ENCODE measurements around the gene WASF3. TPM values are rescaled to one million over a fixed set of nuclear protein-coding genes. Genes with fewer than 3 reads are reported as not detected.

Gene WASF3
- total RNA-seq, 4 donors from 2014 or later = 5.4 to 11.6 (median 7.6) TPM

- in situ Hi-C loops (cut with MboI; ENCODE audit: low sequenced_read_pairs in 4 of 4) = no loop called here
- no peak for ATAC-seq
- intact Hi-C loops (cut with DNase I; ENCODE audit: low total_unique reads) = no loop called here
Observed at GRCh38 chr13:26616126-26616525, 58.6 kb downstream of the WASF3 start.

GRCh38 chr13:26618726-26619125, 61.2 kb downstream of the WASF3 start:
- in situ Hi-C loops (cut with MboI; ENCODE audit: low sequenced_read_pairs in 4 of 4) = no loop called here
- no peak overlapping the region for H3K27ac ChIP-seq
- no peaks in the 10 kb centered on the region for H3K9me3 ChIP-seq
- no peaks in the 10 kb centered on the region for H3K4me1 ChIP-seq
- ATAC-seq (no peak), DNase-seq (no peak)
- H3K27me3 ChIP-seq = no peaks in the 10 kb centered on the region
- TF ChIP-seq POLR2A (IDR thresholded peaks at IDR 0.05) (no peak), CTCF (IDR thresholded peaks at IDR 0.05 in 4 of 5, conservative IDR thresholded peaks at IDR 0.05 in 1 of 5) (no peak)
- H3K36me3 ChIP-seq = no peaks in the 10 kb centered on the region
- intact Hi-C loops (cut with DNase I; ENCODE audit: low total_unique reads) = no loop called here
- H3K4me3 ChIP-seq = no peak overlapping the region

More at GRCh38 chr13:26616126-26616525, 58.6 kb downstream of the WASF3 start:
- H3K4me1 ChIP-seq = no peaks in the 10 kb centered on the region
- TF ChIP-seq CTCF (IDR thresholded peaks at IDR 0.05 in 4 of 5, conservative IDR thresholded peaks at IDR 0.05 in 1 of 5) (no peak), POLR2A (IDR thresholded peaks at IDR 0.05) (no peak)
- H3K27me3 ChIP-seq = no peaks in the 10 kb centered on the region
- no peaks in the 10 kb centered on the region for H3K9me3 ChIP-seq
- DNase-seq = no peak
- no peak overlapping the region for H3K4me3 ChIP-seq
- no peak overlapping the region for H3K27ac ChIP-seq
- H3K36me3 ChIP-seq = no peaks in the 10 kb centered on the region

GRCh38 chr13:26619358-26619757, 61.9 kb downstream of the WASF3 start:
- intact Hi-C loops (cut with DNase I; ENCODE audit: low total_unique reads) (no loop called here), in situ Hi-C loops (cut with MboI; ENCODE audit: low sequenced_read_pairs in 4 of 4) (no loop called here)
- no peak for DNase-seq
- TF ChIP-seq POLR2A (IDR thresholded peaks at IDR 0.05) = no peak
- no peak overlapping the region for H3K27ac ChIP-seq
- no peaks in the 10 kb centered on the region for H3K27me3 ChIP-seq
- no peaks in the 10 kb centered on the region for H3K9me3 ChIP-seq
- H3K4me1 ChIP-seq = no peaks in the 10 kb centered on the region
- H3K4me3 ChIP-seq = no peak overlapping the region
- no peaks in the 10 kb centered on the region for H3K36me3 ChIP-seq
- ATAC-seq = no peak

- in situ Hi-C loops (cut with MboI; ENCODE audit: low sequenced_read_pairs in 4 of 4) (no loop called here), intact Hi-C loops (cut with DNase I; ENCODE audit: low total_unique reads) (no loop called here)
- Histone ChIP-seq H3K9me3 (no peaks in the 10 kb centered on the region), H3K4me3 (no peak overlapping the region), H3K27ac (no peak overlapping the region), H3K27me3 (no peaks in the 10 kb centered on the region), H3K36me3 (peaks cover 0 to 2% of the 10 kb centered on the region in 2 donors), H3K4me1 (no peaks in the 10 kb centered on the region)
- DNase-seq = no peak
- no peak for ATAC-seq
- TF ChIP-seq POLR2A (IDR thresholded peaks at IDR 0.05) = no peak
- TF ChIP-seq CTCF (IDR thresholded peaks at IDR 0.05 in 4 of 5, conservative IDR thresholded peaks at IDR 0.05 in 1 of 5) = no peak
Observed at GRCh38 chr13:26621731-26622401, 64.4 kb downstream of the WASF3 start.

- Histone ChIP-seq H3K4me3 (no peak overlapping the region), H3K27ac (no peak overlapping the region), H3K27me3 (no peaks in the 10 kb centered on the region), H3K4me1 (no peaks in the 10 kb centered on the region), H3K9me3 (no peaks in the 10 kb centered on the region), H3K36me3 (peaks cover 0 to 2% of the 10 kb centered on the region in 2 donors)
- in situ Hi-C loops (cut with MboI; ENCODE audit: low sequenced_read_pairs in 4 of 4) (no loop called here), intact Hi-C loops (cut with DNase I; ENCODE audit: low total_unique reads) (no loop called here)
- ATAC-seq (no peak), DNase-seq (no peak)
- TF ChIP-seq CTCF (IDR thresholded peaks at IDR 0.05 in 4 of 5, conservative IDR thresholded peaks at IDR 0.05 in 1 of 5) (no peak), POLR2A (IDR thresholded peaks at IDR 0.05) (no peak)
Observed at GRCh38 chr13:26623125-26623524, 65.6 kb downstream of the WASF3 start.

All from gastrocnemius medialis (tissue), 4 donors.